HG03135 (cell line): Measurements from ENCODE around the gene GNA12.
A peak's percentile ranks its signal among the peaks of the same experiment; 100 is the strongest.
"Not testable (repeated sequence)": the region's sequence is repeated elsewhere in the genome, so short reads cannot be mapped to it uniquely, and the experiment has no call there.

Source experiments
- ATAC-seq: cut with Tn5 transposase; IDR thresholded peaks from one replicate; pipeline ENCODE4 v1.9.1; 2021; ENCODE audit warnings: mild to moderate bottlenecking, moderate library complexity; ENCODE audit not compliant: unreplicated experiment

GNA12 gene

DNA sequence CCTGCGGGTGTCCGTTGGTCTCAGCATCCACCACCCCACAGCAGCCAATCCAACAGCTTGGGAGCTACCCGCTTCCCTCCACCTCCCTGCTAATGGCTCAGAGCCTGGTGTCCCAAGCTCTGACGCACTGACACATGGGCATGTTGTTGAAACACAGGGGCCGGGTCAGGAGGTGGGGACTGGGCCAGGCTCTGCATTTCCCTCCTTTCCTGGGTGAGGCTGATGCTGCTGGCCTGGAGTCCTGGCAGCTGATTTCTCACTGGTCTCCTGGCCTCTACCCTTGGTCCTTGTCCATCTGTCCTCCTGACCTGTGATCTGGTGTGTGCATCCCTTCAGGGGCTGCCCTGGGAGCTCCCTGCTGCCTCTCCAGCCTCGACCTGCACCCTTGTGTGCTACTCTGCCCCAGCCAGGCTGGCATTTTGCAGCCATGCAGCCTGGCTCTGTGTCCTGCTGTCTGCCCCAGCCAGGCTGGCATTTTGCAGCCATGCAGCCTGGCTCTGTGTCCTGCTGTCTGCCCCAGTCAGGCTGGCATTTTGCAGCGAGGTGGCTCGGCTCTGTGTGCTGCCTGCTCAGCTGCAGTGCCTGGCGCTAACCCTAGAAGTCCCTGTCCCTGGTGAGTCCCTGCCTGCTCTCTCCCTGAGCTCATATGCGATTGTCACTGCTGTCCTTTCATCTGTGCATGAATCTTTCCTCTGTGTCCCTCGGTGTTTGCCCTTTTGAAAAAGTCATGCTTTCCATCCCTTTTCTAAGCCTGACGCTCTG lies 142.1 kb downstream of the GNA12 start:
- no peak for ATAC-seq

DNA sequence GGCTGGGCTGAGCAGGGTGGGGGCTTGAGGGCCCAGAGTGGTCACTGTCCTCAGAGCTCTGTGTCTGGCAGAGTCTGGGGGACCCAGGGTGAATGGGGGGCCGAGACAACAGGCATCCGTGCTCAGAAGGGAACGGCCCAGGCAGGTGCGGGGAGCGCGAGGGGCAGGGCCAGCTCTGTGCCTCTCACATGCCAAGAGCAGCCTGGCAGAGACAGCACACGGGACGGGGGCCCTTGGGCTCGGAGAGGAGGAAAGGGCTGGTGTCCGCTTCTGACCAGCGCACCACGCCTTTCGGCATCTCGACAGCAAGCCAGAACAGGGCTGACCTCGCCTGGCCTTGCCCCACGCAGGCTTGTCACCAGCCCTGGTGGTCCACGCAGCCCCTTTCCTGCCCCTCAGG lies 142.7 kb downstream of the GNA12 start:
- ATAC-seq = no peak

- ATAC-seq = no peak
These were observed 143.8 kb downstream of the GNA12 start for GRCh38 chr7:2700141-2700850.

GRCh38 chr7:2699289-2699620 lies 144.9 kb downstream of the GNA12 start:
- no peak for ATAC-seq

GRCh38 chr7:2698581-2699288 lies 145.4 kb downstream of the GNA12 start:
- ATAC-seq = peak; percentile 90

GRCh38 chr7:2694122-2694436 lies 150.0 kb downstream of the GNA12 start:
- not testable (repeated sequence) for ATAC-seq

GRCh38 chr7:2693420-2694121 lies 150.5 kb downstream of the GNA12 start:
- not testable (repeated sequence) for ATAC-seq

DNA sequence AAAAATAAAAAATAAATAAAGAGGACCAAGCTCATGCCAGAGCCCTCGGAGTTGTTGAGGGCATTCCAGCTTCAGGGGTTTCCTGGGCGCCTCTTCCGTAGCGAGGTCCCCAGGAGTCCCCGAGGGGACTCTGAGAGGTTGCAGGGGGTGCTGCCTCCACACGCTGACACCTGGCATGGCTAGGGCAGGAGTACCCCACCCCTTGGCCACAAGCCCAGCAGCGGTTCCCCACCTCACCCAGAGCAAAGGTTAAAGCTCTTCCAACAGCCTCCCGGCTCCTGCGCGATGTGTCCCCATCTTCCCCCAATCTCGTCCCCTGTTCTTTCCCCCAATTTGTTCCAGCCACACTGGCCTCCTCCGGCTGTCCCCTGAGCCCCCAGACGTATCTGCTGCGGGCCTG lies 151.6 kb downstream of the GNA12 start:
- ATAC-seq = no peak

DNA sequence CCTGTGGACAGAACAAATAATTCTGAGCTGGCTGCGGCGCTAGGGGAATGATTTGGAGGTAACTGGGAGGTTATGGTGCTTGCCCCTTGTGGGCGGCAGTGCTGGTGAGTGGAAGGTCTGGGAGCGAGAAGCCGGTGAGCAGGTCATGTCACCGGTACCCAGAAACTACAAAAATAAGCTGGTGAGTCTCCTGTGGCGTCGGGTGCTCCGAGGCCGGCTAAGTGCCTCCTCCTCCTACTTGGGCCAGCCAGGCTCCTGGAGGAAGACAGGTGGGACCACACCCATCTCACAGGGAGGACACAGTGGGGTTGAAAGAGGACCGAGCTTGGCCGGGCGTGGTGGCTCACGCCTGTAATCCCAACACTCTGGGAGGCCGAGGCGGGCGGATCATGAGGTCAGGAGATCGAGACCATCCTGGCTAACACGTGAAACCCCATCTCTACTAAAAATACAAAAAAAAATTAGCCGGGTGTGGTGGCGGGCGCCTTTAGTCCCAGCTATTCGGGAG lies 152.1 kb downstream of the GNA12 start:
- not testable (repeated sequence) for ATAC-seq

GRCh38 chr7:2691011-2691707 lies 152.9 kb downstream of the GNA12 start:
- no peak for ATAC-seq

DNA sequence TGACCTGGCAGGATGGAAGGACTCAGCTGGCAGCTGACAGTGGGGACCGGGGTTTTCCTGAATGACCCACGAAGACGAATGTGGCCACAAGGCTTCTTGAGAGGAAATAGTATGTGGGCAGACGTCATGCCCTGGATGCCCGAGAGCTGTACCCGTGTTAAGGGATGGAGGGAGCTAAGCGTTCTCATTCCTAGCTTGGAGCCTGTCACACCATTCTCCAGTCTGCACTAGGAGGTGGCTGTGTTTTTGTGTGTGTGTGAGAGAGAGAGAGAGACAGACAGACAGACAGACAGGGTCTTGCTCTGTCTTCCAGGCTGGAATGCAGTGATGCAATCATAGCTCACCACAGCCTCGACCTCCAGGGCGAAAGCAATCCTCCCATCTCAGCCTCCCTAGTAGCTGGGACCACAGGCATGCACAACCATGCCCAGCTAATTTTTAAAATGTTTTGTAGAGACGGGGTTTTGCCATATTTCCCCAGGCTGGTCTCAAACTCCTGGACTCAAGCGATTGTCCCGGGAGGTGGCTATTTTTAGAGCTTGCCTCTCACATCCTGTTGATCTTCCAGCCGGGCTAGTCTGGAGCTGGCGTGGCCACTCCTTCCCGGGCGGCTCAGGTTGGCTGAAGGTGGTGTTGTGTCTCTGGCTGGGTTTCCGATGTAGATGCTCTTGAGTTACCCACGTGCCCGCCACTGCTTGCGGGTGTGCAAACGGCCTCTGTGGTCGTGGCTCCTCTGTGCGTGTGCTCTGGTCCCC lies 154.0 kb downstream of the GNA12 start:
- no peak for ATAC-seq

DNA sequence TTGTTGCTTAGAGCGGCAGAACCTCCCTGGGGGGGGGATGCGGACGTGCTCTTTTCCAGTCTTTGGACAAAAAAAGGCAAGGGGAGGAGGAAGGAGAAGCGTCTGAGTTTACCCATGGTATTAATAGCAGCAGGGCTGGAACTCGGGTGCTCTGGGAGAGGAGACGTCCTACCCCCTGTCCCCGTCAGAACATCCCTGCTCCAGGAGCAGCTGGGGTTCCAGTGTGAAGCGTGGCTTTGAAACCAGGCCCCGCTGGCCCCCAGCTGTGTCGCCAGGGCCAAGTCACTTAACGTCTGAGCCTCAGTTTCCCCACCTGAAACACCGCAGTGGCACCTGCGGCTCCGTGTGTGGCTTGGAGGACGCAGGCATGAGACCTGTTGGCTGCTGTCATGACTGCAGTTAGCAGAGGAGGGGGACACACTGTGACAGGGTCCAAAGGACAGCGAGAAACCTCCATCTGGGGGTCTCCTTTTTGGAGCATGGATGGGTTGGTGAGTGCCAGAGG lies 154.7 kb downstream of the GNA12 start:
- peak; percentile 11 for ATAC-seq

DNA sequence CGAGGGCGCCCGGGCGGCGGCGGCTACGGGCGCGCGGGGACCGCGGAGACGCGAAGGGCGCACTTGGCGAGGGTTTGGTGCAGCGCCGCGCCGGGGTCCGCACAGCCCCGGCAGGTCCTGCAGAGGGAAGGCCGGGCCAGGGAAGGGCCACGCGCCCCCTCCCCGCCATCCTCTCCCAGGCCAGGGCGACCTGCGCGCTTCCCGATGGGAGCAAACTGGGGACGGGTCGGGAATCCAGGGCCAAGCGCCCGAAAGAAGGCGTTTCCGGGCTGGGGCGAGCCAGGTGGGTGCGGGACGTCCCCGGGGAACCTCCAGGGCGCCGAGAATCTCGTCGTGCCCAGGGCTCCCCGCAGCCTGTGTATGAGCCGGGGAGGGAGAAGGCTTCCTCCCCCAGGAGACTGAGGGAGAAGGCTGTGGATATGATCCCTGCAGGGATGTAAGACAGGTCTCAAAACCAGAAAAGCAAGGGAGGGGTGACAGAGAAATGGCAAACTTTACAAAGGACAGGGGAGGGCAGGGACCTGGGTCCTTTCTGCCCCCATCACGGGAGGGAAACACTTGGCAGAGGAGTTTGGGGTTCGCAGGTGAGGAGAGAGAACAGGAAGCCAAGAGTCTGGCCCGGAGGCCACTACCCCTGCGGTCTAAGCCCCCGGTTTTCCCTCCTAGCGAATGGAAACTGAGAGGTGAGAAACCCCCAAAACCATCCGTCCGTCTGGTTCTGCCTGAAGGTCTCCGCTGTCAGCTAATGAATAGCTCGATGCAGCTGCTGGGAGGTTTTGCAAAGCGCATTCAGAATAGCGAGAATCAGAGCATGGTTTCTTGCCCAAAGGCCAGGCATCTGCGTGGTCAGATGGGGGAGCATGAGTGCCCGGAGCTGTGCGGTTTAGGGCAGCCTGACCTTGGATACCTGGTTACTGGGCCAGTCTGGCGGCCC lies 155.4 kb downstream of the GNA12 start:
- ATAC-seq = peak; percentile 75

GRCh38 chr7:2687881-2688318 lies 156.2 kb downstream of the GNA12 start, which contains the start of gene AMZ1:
Gene AMZ1 (plus strand): TSS chr7:2688202. CDS start chr7:2700452, 12,250 bp downstream.
- no peak for ATAC-seq

GRCh38 chr7:2687338-2687869 lies 156.7 kb downstream of the GNA12 start:
- ATAC-seq = no peak

- no peak for ATAC-seq
These were observed 158.0 kb downstream of the GNA12 start for GRCh38 chr7:2686101-2686500.

- ATAC-seq = no peak
These were observed 159.6 kb downstream of the GNA12 start for GRCh38 chr7:2684501-2684900.
